Measurements from ENCODE around the gene THOC6.

The THOC6 gene

DNA sequence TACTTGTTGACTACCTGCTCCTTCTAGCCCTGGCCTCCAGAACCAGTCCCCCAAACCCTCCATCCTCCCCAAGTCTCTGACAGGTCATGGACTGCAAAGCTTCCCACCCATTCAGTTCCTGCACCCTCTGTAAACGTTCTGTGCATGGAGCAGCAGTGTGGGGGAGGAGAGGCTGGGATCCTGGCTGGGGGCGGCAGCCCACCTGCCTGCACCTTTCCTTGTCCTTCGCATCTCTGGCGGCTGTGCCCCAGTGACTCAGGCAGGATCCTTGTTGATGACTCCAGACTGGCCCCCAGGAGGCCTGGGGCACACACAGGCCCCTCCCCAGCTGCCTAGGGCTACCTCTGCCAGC, 42.0 kb upstream of the THOC6 start:
- H3K4me1 ChIP-seq (ENCODE audit: control insufficient read depth, insufficient read depth, low read length, unreplicated experiment) = peaks cover 7% of the 10 kb centered on the region
- H2AFZ ChIP-seq (ENCODE audit: low read length, unreplicated experiment) = no peak overlapping the region
- H3K27me3 ChIP-seq (ENCODE audit: insufficient read depth, low read length) = no peaks in the 10 kb centered on the region
- no peak overlapping the region for H3K4me3 ChIP-seq (ENCODE audit: low read depth, low read length)
- no peaks in the 10 kb centered on the region for H3K36me3 ChIP-seq (ENCODE audit: insufficient read depth, low read length)
- no peak overlapping the region for H3K27ac ChIP-seq (ENCODE audit: low read depth, low read length)
- peaks cover 7% of the 10 kb centered on the region for H3K79me2 ChIP-seq (ENCODE audit: control insufficient read depth, insufficient read depth, low read length, unreplicated experiment)

DNA sequence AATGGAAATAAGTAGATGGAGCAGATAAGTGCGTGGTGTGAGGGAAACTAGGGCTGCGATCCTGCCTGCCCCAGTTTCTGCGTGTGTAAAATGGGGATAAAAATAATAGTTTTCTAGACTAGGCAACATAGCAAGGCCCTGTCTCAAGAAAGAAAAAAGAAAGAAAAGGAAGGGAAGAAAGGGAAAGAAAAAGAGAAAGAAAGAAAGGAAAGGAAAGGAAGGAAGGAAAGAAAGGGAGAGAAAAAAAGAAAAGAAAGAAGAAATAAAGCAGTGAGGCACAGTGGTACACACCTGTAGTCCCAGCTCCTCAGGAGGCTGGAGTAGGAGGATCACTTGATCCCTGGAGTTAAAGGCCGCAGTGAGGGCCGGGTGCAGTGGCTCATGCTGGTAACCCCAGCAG, 41.4 kb upstream of the THOC6 start:
- H3K4me3 ChIP-seq (ENCODE audit: low read depth, low read length) = no peak overlapping the region
- peaks cover 7% of the 10 kb centered on the region for H3K4me1 ChIP-seq (ENCODE audit: control insufficient read depth, insufficient read depth, low read length, unreplicated experiment)
- H3K36me3 ChIP-seq (ENCODE audit: insufficient read depth, low read length) = no peaks in the 10 kb centered on the region
- no peak overlapping the region for H3K27ac ChIP-seq (ENCODE audit: low read depth, low read length)
- H2AFZ ChIP-seq (ENCODE audit: low read length, unreplicated experiment) = no peak overlapping the region
- H3K27me3 ChIP-seq (ENCODE audit: insufficient read depth, low read length) = no peaks in the 10 kb centered on the region
- H3K79me2 ChIP-seq (ENCODE audit: control insufficient read depth, insufficient read depth, low read length, unreplicated experiment) = peaks cover 7% of the 10 kb centered on the region

DNA sequence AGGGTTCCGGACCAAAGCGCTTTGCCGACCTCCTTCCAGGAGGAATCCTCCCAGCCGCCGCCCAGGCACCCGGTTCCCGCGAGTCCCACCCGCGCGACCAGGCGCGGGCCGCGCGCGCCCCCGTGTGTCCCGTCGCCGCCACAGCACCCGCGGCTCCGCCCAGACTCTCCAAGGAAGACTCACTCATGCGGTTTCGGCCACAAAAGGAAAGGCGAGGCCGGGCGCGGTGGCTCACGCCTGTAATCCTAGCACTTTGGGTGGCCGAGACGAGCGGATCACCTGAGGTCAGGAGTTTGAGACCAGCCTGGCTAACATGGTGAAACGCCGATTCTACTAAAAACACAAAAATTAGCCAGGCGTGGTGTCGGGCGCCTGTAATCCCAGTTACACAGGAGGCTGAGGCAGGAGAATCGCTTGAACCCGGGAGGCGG, 40.1 kb upstream of the THOC6 start:
- Histone ChIP-seq H3K27me3 (ENCODE audit: insufficient read depth, low read length) (no peaks in the 10 kb centered on the region), H3K4me1 (ENCODE audit: control insufficient read depth, insufficient read depth, low read length, unreplicated experiment) (peaks cover 7% of the 10 kb centered on the region), H2AFZ (ENCODE audit: low read length, unreplicated experiment) (no peak overlapping the region), H3K79me2 (ENCODE audit: control insufficient read depth, insufficient read depth, low read length, unreplicated experiment) (peaks cover 7% of the 10 kb centered on the region), H3K27ac (ENCODE audit: low read depth, low read length) (no peak overlapping the region), H3K36me3 (ENCODE audit: insufficient read depth, low read length) (no peaks in the 10 kb centered on the region), H3K4me3 (ENCODE audit: low read depth, low read length) (peak overlapping the region; percentile 32; the same call in 1 of the 2 replicates)

DNA sequence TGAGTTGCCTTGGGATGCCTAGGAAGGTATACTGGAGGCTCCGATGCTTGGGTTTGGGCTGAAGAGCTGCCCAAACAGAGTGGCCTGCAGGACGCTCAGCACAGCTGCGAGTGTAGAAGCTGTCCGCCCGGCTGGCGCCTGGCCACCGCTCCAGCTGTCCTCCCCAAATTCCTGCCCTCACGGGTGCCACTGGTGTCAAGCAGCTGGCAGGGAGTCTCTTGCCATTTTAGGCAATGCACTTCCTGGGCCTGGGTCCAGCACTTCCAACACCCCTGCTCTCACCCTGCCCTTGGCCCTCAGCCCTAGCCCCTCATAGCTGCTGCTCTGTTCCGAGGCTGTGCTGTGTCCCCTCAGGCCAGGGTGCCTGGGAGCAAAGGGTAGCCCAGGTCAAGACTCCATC, 38.4 kb upstream of the THOC6 start:
- H2AFZ ChIP-seq (ENCODE audit: low read length, unreplicated experiment) = no peak overlapping the region
- H3K27me3 ChIP-seq (ENCODE audit: insufficient read depth, low read length) = 0 out of 2 replicates have a peak, but pooled peaks cover 1% of the 10 kb centered on the region
- no peaks in the 10 kb centered on the region for H3K79me2 ChIP-seq (ENCODE audit: control insufficient read depth, insufficient read depth, low read length, unreplicated experiment)
- peaks cover 7% of the 10 kb centered on the region for H3K4me1 ChIP-seq (ENCODE audit: control insufficient read depth, insufficient read depth, low read length, unreplicated experiment)
- H3K27ac ChIP-seq (ENCODE audit: low read depth, low read length) = no peak overlapping the region
- no peak overlapping the region for H3K4me3 ChIP-seq (ENCODE audit: low read depth, low read length)
- no peaks in the 10 kb centered on the region for H3K36me3 ChIP-seq (ENCODE audit: insufficient read depth, low read length)

DNA sequence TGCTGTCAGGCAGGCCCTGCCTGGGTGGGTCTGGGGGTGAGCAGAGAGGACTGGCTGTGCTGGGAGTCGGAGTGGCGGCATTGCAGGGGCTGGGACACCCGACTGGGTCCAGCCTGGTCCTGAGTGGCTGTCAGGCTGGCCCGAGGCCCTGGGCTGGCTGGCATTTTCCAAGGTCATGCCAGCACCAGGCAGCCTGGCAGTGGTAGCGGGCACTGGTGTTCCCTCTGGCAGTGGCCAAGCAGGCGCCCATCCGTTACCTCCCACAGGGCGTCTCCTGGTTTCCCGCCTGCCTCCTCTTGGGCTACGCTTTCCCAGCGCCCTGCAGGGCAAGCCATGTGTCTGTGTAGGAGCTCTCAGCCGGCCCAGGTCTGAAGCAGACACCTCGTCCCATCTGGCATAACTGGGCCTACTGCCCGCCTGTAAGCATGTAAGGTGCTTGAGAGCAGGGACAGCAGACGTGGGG, 37.9 kb upstream of the THOC6 start:
- H3K36me3 ChIP-seq (ENCODE audit: insufficient read depth, low read length) = no peaks in the 10 kb centered on the region
- no peaks in the 10 kb centered on the region for H3K79me2 ChIP-seq (ENCODE audit: control insufficient read depth, insufficient read depth, low read length, unreplicated experiment)
- H3K4me3 ChIP-seq (ENCODE audit: low read depth, low read length) = no peak overlapping the region
- H3K27ac ChIP-seq (ENCODE audit: low read depth, low read length) = no peak overlapping the region
- H2AFZ ChIP-seq (ENCODE audit: low read length, unreplicated experiment) = no peak overlapping the region
- H3K4me1 ChIP-seq (ENCODE audit: control insufficient read depth, insufficient read depth, low read length, unreplicated experiment) = peaks cover 5% of the 10 kb centered on the region
- 0 out of 2 replicates have a peak, but pooled peaks cover 3% of the 10 kb centered on the region for H3K27me3 ChIP-seq (ENCODE audit: insufficient read depth, low read length)

DNA sequence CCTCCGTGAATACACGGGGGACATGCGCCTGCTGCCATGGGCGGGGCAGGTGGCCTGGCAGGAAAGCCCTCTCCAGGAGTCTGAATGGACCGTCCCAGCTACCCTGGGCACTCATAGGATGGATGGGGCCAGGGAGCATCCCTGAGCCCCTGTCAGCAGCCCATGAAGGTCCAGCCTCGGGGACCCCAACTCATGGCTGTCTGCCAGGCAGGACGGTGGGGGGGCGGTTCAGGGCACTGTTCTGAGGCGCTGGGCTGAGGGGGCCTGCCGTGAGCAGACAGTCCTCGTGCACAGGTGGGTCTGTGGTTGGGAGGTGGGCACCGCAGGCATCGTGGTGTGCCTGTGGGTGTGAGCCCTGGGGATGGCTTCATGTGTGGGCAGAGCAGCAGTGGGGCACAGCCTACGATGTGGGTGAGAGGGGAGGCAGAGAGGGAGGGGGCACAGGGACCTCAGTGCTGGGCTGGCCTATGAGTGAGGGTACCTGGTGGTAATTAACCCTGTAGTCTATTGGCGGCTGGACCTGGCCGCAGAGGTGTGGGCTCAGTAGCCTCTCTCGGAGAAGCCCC, 37.1 kb upstream of the THOC6 start:
- no peaks in the 10 kb centered on the region for H3K79me2 ChIP-seq (ENCODE audit: control insufficient read depth, insufficient read depth, low read length, unreplicated experiment)
- H3K36me3 ChIP-seq (ENCODE audit: insufficient read depth, low read length) = no peaks in the 10 kb centered on the region
- no peak overlapping the region for H3K27ac ChIP-seq (ENCODE audit: low read depth, low read length)
- H2AFZ ChIP-seq (ENCODE audit: low read length, unreplicated experiment) = no peak overlapping the region
- H3K4me1 ChIP-seq (ENCODE audit: control insufficient read depth, insufficient read depth, low read length, unreplicated experiment) = no peaks in the 10 kb centered on the region
- no peak overlapping the region for H3K4me3 ChIP-seq (ENCODE audit: low read depth, low read length)
- 0 out of 2 replicates have a peak, but pooled peaks cover 3% of the 10 kb centered on the region for H3K27me3 ChIP-seq (ENCODE audit: insufficient read depth, low read length)

DNA sequence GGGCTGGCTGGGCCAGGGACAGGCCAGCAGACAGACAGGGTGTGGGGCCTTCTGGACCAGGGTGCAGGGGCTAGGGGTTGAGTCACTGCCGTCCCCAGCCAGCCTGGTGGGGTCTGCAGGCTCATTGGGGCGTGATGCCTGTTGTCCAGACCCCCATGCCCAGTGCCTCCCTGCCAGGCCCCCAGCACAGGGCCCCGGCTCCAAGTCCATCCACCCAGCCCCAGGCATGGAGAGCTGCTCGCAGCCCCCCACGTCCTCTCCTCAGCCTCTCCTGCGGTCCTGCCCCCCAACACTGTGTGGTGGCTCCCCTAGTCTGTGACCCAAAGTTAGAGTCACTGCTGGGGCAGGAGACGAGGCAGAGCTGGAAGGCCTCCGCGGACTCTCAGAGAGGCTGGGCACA, 36.5 kb upstream of the THOC6 start:
- Histone ChIP-seq H3K4me3 (ENCODE audit: low read depth, low read length) (no peak overlapping the region), H3K27ac (ENCODE audit: low read depth, low read length) (no peak overlapping the region), H2AFZ (ENCODE audit: low read length, unreplicated experiment) (no peak overlapping the region), H3K36me3 (ENCODE audit: insufficient read depth, low read length) (no peaks in the 10 kb centered on the region), H3K4me1 (ENCODE audit: control insufficient read depth, insufficient read depth, low read length, unreplicated experiment) (no peaks in the 10 kb centered on the region), H3K27me3 (ENCODE audit: insufficient read depth, low read length) (0 out of 2 replicates have a peak, but pooled peaks cover 3% of the 10 kb centered on the region), H3K79me2 (ENCODE audit: control insufficient read depth, insufficient read depth, low read length, unreplicated experiment) (no peaks in the 10 kb centered on the region)

DNA sequence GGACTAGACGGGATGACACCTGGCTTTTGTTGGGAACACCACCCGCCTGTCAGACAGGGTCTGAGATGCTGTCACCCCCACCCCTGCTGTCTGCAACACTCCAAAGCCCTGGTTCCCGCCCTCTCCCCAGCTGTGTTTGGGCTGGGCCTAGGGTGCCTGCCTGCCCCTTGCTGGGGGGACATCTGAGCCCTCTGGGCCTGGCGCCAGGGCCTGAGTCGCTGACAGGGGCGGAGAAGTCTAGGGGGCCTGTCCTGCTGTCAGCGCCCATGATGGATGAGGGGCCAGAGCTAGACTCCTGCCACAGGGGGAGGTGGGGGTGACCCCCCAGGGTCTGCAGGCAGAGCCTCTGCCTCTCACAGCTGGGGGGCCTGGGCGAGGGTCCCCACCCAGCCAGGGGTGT, 36.0 kb upstream of the THOC6 start:
- H3K4me1 ChIP-seq (ENCODE audit: control insufficient read depth, insufficient read depth, low read length, unreplicated experiment) = no peaks in the 10 kb centered on the region
- no peak overlapping the region for H3K27ac ChIP-seq (ENCODE audit: low read depth, low read length)
- no peak overlapping the region for H3K4me3 ChIP-seq (ENCODE audit: low read depth, low read length)
- no peaks in the 10 kb centered on the region for H3K79me2 ChIP-seq (ENCODE audit: control insufficient read depth, insufficient read depth, low read length, unreplicated experiment)
- no peak overlapping the region for H2AFZ ChIP-seq (ENCODE audit: low read length, unreplicated experiment)
- no peaks in the 10 kb centered on the region for H3K36me3 ChIP-seq (ENCODE audit: insufficient read depth, low read length)
- H3K27me3 ChIP-seq (ENCODE audit: insufficient read depth, low read length) = 0 out of 2 replicates have a peak, but pooled peaks cover 3% of the 10 kb centered on the region

DNA sequence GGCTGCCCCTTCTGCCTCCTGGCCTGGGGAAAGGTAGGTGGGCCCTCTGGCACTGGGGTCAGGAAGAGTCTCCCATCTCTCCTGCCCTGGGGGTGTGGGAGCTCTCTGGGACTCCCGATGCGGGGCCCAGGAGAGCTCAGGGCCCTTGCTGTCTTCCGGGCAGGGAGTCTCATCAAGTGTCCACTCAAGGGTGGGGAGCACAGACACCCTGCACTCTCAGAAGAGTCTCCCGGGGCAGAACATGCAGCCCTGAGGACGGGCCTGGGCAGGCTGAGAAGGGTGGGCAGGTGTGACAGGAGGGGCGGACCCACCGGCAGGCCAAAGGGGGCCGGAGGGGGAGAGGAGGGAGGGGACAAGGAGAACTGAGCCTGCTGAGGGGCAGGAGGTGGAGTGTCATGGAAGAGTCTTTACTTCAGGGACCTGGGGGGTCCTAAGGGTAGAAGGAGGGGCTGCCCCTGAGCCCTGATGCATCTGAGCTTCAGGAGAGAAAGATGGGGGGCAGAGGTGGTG, 35.2 kb upstream of the THOC6 start:
- Histone ChIP-seq H3K79me2 (ENCODE audit: control insufficient read depth, insufficient read depth, low read length, unreplicated experiment) (no peaks in the 10 kb centered on the region), H3K4me1 (ENCODE audit: control insufficient read depth, insufficient read depth, low read length, unreplicated experiment) (no peaks in the 10 kb centered on the region), H3K27ac (ENCODE audit: low read depth, low read length) (no peak overlapping the region), H3K27me3 (ENCODE audit: insufficient read depth, low read length) (0 out of 2 replicates have a peak, but pooled peaks cover 3% of the 10 kb centered on the region), H3K36me3 (ENCODE audit: insufficient read depth, low read length) (no peaks in the 10 kb centered on the region), H3K4me3 (ENCODE audit: low read depth, low read length) (no peak overlapping the region), H2AFZ (ENCODE audit: low read length, unreplicated experiment) (no peak overlapping the region)

DNA sequence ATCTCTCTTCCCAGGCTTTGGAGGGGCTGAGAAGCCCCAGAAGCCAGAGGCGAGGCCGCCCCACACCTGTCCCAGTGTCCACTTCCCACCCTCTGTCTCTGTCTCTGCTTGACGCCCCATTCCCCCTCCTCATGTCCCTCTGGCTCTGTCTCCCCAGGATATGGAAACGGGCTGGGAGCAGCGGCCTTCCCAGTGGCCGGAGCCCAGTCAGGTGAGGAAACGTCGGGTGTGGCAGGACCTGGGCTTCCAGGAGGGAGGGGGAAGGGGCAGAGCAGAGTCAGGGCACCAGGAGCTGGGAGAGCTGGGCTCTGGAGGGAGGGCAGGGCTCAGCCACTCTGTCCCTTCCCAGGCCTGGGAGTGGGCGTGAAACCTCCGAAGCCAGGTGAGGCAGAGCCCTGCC, 32.9 kb upstream of the THOC6 start:
- H3K27ac ChIP-seq (ENCODE audit: low read depth, low read length) = no peak overlapping the region
- H3K27me3 ChIP-seq (ENCODE audit: insufficient read depth, low read length) = 0 out of 2 replicates have a peak, but pooled peaks cover 3% of the 10 kb centered on the region
- no peak overlapping the region for H2AFZ ChIP-seq (ENCODE audit: low read length, unreplicated experiment)
- H3K4me1 ChIP-seq (ENCODE audit: control insufficient read depth, insufficient read depth, low read length, unreplicated experiment) = no peaks in the 10 kb centered on the region
- H3K79me2 ChIP-seq (ENCODE audit: control insufficient read depth, insufficient read depth, low read length, unreplicated experiment) = no peaks in the 10 kb centered on the region
- no peaks in the 10 kb centered on the region for H3K36me3 ChIP-seq (ENCODE audit: insufficient read depth, low read length)
- H3K4me3 ChIP-seq (ENCODE audit: low read depth, low read length) = no peak overlapping the region

DNA sequence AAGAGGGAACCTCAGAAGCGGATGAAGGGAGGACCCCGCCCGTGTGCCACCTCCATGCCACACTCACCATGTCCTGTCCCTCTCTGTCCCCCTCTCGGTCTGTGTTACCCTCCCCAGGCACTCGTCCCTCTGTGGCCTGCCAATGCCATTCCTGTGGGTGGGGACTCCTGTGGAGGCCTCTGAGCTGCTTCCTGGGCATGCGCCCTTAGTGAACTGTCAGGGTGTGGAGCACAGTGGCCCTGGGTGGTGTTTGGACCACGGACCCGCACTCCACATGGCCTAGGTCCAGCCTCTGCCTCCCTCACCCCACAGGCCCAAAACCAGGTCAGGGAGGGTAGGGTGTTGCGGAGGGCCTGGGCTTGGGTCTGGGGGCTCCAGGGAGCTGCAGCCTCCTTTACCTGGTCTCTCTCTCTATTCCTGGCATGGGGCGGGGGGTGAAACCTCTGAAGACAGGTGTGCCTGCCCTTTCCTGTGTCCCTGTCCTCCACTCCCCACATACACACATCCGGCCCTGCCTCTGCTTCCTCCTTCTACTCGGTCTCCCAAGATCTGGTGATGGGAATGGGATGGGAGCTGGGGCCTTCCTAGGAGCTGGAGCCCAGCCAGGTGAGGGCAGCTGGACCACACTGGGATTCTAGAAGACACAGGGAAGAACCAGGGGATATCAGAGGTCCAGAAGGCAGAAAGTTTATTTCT, 32.1 kb upstream of the THOC6 start:
- Histone ChIP-seq H3K27ac (ENCODE audit: low read depth, low read length) (no peak overlapping the region), H2AFZ (ENCODE audit: low read length, unreplicated experiment) (no peak overlapping the region), H3K27me3 (ENCODE audit: insufficient read depth, low read length) (0 out of 2 replicates have a peak, but pooled peaks cover 3% of the 10 kb centered on the region), H3K79me2 (ENCODE audit: control insufficient read depth, insufficient read depth, low read length, unreplicated experiment) (no peaks in the 10 kb centered on the region), H3K36me3 (ENCODE audit: insufficient read depth, low read length) (no peaks in the 10 kb centered on the region), H3K4me1 (ENCODE audit: control insufficient read depth, insufficient read depth, low read length, unreplicated experiment) (no peaks in the 10 kb centered on the region), H3K4me3 (ENCODE audit: low read depth, low read length) (no peak overlapping the region)
